Measurements from ENCODE around the gene INTS6L.

DNA sequence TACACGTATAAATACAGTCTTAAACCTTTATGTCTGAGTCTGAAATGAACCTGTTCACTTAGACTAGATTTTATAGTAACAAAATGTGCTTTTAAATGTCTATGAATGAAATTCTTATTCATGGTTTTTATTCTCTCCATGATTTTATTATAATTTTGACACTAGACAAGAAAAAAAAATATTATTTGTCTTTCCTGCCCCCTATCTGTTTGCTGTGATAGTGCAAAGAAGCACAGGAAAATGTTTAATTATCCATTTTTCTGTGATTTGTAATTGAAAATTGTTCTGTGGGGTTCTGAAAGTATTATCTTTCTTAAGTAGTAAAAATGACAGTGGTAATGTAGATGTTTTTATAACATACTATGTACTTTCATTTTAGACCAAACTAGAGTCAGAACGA lies 52.0 kb downstream of the INTS6L start:
- TF ChIP-seq, protein P1, sequence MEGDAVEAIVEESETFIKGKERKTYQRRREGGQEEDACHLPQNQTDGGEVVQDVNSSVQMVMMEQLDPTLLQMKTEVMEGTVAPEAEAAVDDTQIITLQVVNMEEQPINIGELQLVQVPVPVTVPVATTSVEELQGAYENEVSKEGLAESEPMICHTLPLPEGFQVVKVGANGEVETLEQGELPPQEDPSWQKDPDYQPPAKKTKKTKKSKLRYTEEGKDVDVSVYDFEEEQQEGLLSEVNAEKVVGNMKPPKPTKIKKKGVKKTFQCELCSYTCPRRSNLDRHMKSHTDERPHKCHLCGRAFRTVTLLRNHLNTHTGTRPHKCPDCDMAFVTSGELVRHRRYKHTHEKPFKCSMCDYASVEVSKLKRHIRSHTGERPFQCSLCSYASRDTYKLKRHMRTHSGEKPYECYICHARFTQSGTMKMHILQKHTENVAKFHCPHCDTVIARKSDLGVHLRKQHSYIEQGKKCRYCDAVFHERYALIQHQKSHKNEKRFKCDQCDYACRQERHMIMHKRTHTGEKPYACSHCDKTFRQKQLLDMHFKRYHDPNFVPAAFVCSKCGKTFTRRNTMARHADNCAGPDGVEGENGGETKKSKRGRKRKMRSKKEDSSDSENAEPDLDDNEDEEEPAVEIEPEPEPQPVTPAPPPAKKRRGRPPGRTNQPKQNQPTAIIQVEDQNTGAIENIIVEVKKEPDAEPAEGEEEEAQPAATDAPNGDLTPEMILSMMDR (IDR thresholded peaks at IDR 0.05), result peak in 4 of 6 experiments; percentile 30 to 50 (median 44)
- no peak for TF ChIP-seq POLR2A (IDR thresholded peaks at IDR 0.05)
